ENCODE results near the gene CLDND2. TPM values are rescaled to one million over a fixed set of nuclear protein-coding genes. Genes with fewer than 3 reads are reported as not detected.

The CLDND2 gene
- total and polyA plus RNA-seq, 2 of the 4 experiments (the other 2 are of a cell fraction), result not detected

DNA sequence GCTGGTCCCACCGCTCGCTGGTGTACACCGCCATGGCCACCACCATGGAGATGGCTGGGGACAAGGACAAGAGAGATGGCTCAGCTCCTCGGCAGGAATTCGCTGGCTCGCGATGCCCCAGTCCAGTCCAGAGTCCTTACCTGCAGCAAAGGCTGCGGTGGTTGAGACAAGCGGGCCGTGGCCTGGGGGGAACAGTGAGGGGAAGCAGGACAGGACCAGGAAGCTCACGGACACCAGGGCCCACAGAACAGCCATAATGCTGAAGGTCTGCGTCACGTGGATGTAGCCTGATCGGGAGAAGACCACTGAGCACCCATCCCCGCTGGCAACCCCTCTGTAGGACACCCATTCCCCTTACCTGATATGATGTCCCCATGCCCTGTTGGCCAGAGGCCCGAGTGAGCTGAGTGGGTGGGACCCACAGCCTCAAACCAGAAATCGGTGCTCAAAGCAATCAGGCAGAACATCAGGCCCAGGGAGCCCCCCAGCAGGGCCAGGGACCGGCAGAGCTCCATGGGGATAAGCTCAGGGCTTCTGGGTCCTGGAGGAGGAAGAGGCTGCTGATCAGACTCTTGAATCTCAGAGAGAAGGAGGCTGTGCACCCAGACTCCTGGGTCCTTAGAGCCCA is 3.3 kb upstream of the CLDND2 start:
- WGBS, 2 experiments (ENCODE audit: extremely low coverage in 2 of 2, insufficient read length in 1 of 2), result 73% methylated on average over 3 of the region's 18 CpGs; no CpG with 5 or more reads in 1 of the 2 experiments
- TF ChIP-seq MXI1 (IDR thresholded peaks at IDR 0.05; ENCODE audit: borderline replicate concordance, low read depth, low read length) (no peak), FOS (IDR thresholded peaks at IDR 0.05; ENCODE audit: low read depth, low read length) (no peak)
- H3K79me1 ChIP-seq (ENCODE audit: low read depth in 1 of 2, low read length in 2 of 2), result peaks cover 0 to 10% of the 10 kb centered on the region in 2 experiments; a peak in 3 of 4 replicates
- H3K23ac ChIP-seq (ENCODE audit: low read depth, low read length), result no peak overlapping the region
- no peak overlapping the region for H2BK5ac ChIP-seq (ENCODE audit: low read depth, low read length, poor library complexity, severe bottlenecking)
- peaks cover 2% of the 10 kb centered on the region; the same call in 1 of the 2 replicates for H3K27me3 ChIP-seq (ENCODE audit: control insufficient read depth, insufficient read depth, low read length)
- CTCF ChIA-PET, result no interaction called here
- H3K9me1 ChIP-seq (ENCODE audit: insufficient read depth, low read length), result peaks cover 6% of the 10 kb centered on the region; the same call in 1 of the 2 replicates
- POLR2A ChIA-PET (ENCODE audit: unreplicated experiment), result no interaction called here
- no peak overlapping the region for H3K4me3 ChIP-seq (ENCODE audit: insufficient read depth, low read depth, low read length)
- DNase-seq, result no peak
- no peak overlapping the region for H4K5ac ChIP-seq (ENCODE audit: low read depth, low read length)
- no peak overlapping the region for H3K4ac ChIP-seq (ENCODE audit: low read depth, low read length)
- no peak overlapping the region for H2AK5ac ChIP-seq (ENCODE audit: low read depth, low read length)
- H3K27ac ChIP-seq (ENCODE audit: insufficient read depth, low read length), result no peak overlapping the region
- H3K14ac ChIP-seq (replicated peaks; ENCODE audit: low read depth, low read length), result no peak overlapping the region
- H3K9me3 ChIP-seq (ENCODE audit: control insufficient read depth, insufficient read depth, low read length), result no peaks in the 10 kb centered on the region
- H2AFZ ChIP-seq (replicated peaks; ENCODE audit: low read length, poor library complexity), result no peak overlapping the region
- dilution Hi-C loops (cut with HindIII; ENCODE audit: low sequenced_read_pairs, unreplicated experiment), result no loop called here
- H4K91ac ChIP-seq (ENCODE audit: insufficient read depth, low read depth, low read length), result no peak overlapping the region
- no TSS peak for BruUV-seq (replicated peaks)
- intact Hi-C loops (cut with micrococcal nuclease), result no loop called here
- H3K4me1 ChIP-seq (ENCODE audit: control insufficient read depth, insufficient read depth, low read length), result peaks cover 6% of the 10 kb centered on the region
- no peak for ATAC-seq (ENCODE audit: low read depth)
- no peak overlapping the region for H3K18ac ChIP-seq (ENCODE audit: low read depth, low read length)
- no peaks in the 10 kb centered on the region for H3K36me3 ChIP-seq (ENCODE audit: control insufficient read depth, insufficient read depth, low read length)
- H2BK120ac ChIP-seq (ENCODE audit: low read depth, low read length), result no peak overlapping the region
- no peak overlapping the region for H2AK9ac ChIP-seq (replicated peaks; ENCODE audit: low read depth, low read length, poor library complexity)
- no peak overlapping the region for H3K56ac ChIP-seq (ENCODE audit: extremely low read depth, insufficient read depth, low read length)
- no peak overlapping the region for H2BK15ac ChIP-seq (ENCODE audit: low read depth, low read length)
- H4K20me1 ChIP-seq (ENCODE audit: insufficient read depth, low read length), result no peaks in the 10 kb centered on the region
- H3K4me2 ChIP-seq (ENCODE audit: low read depth, low read length), result no peak overlapping the region
- in situ Hi-C loops (cut with MboI; ENCODE audit: low sequenced_read_pairs), result no loop called here
- H3K9ac ChIP-seq (ENCODE audit: low read depth, low read length), result no peak overlapping the region
- H4K8ac ChIP-seq (ENCODE audit: low read depth in 2 of 2, low read length in 2 of 2), result no peak overlapping the region
- H2BK20ac ChIP-seq (ENCODE audit: low read depth, low read length), result no peak overlapping the region
